K562 (cell line): ENCODE measurements around the gene ZNF33A. TPM values are rescaled to one million over a fixed set of nuclear protein-coding genes. Genes with fewer than 3 reads are reported as not detected.
A peak's percentile ranks its signal among the peaks of the same experiment; 100 is the strongest.
"Not testable (repeated sequence)": the region's sequence is repeated elsewhere in the genome, so short reads cannot be mapped to it uniquely, and the experiment has no call there.

Experiments used
- ATAC-seq: fragments of 200-7000 bp; cut with Tn5 transposase; 3 replicates; pipeline ENCODE4 v1.9.1; 2020; ENCODE audit warnings: moderate library complexity
- BruUV-seq: library from RNA; stranded (reverse); fragments of 400-500 nt; replicated peaks from 2 replicates; lab custom pipeline; 2021; lab: Mats Ljungman, UMichigan
- CTCF ChIA-PET: fragments of 300-600 bp; formaldehyde crosslinking; extraction: SDS; loops from one replicate; lab custom pipeline; 2021; ENCODE audit warnings: low intra/inter-chr PET ratio; lab: Yijun Ruan, JAX
- POLR2A ChIA-PET: fragments of 300-600, 350-650 bp; sonication (Branson Sonifier 250); formaldehyde crosslinking; extraction: SDS; loops from one replicate; lab custom pipeline; 2021; ENCODE audit warnings: antibody characterized with exemption, inconsistent platforms; lab: Yijun Ruan, JAX
- DNase-seq, 4 experiments: peaks; one replicate each; pipeline versions ENCODE4 v3.0.0 to v3.0.0-alpha.2; 2011 to 2018; ENCODE audit warnings: low spot score in 3 of 4, mixed read lengths in 3 of 4; ENCODE audit errors: extremely low read depth in 1 of 4
- FAIRE-seq: peaks from 2 replicates; lab custom pipeline; 2011; peaks lifted over from hg19 to GRCh38; lab: Jason Lieb, UNC
- H2AFZ ChIP-seq: 2 replicates; pipeline ENCODE4 v1.6.0; 2011; ENCODE audit warnings: low read depth, low read length, control low read depth, inconsistent platforms
- H3K27ac ChIP-seq: fragments of 200-600 bp; 3 replicates; pipeline ENCODE4 v1.8.0; 2011; ENCODE audit warnings: low read depth, mild to moderate bottlenecking, control low read depth, inconsistent platforms, low read length, moderate library complexity, mixed read lengths; ENCODE audit errors: extremely low read depth
- H3K27me3 ChIP-seq, 2 experiments: fragments of 300-600 bp in 1 of 2; 2 replicates in 1 of 2; 3 replicates in 1 of 2; pipeline versions ENCODE4 v1.6.0 to v1.8.0; 2011; ENCODE audit warnings: inconsistent platforms in 2 of 2, low read length in 2 of 2, mild to moderate bottlenecking in 1 of 2, mixed read lengths in 1 of 2, moderate library complexity in 1 of 2; ENCODE audit not compliant: control insufficient read depth in 2 of 2, insufficient read depth in 2 of 2
- H3K36me3 ChIP-seq: fragments of 300-600 bp; 3 replicates; pipeline ENCODE4 v1.8.0; 2011; ENCODE audit warnings: mild to moderate bottlenecking, low read length, inconsistent platforms; ENCODE audit not compliant: control insufficient read depth, insufficient read depth
- H3K4me1 ChIP-seq, 2 experiments: fragments of 200-600 bp in 1 of 2; replicated peaks in 1 of 2; 2 replicates in 1 of 2; 3 replicates in 1 of 2; pipeline versions ENCODE4 v1.5.1 to v1.8.0; 2011; ENCODE audit warnings: inconsistent platforms in 2 of 2, low read length in 2 of 2, mild to moderate bottlenecking in 1 of 2, mixed read lengths in 1 of 2, moderate library complexity in 1 of 2; ENCODE audit not compliant: control insufficient read depth in 2 of 2, insufficient read depth in 2 of 2
- H3K4me2 ChIP-seq: 2 replicates; pipeline ENCODE4 v1.6.1; 2011; ENCODE audit warnings: low read length, control low read depth, inconsistent platforms, mixed read lengths; ENCODE audit not compliant: insufficient read depth
- H3K4me3 ChIP-seq: fragments of 200-600 bp; sonication (generic), shearing (Covaris generic); 2 replicates; pipeline ENCODE4 v1.5.1; 2016; ENCODE audit warnings: control low read depth, inconsistent platforms
- H3K79me2 ChIP-seq: fragments of 200-600 bp; 3 replicates; pipeline ENCODE4 v1.8.0; 2011; ENCODE audit warnings: low read length, inconsistent platforms; ENCODE audit not compliant: control insufficient read depth, insufficient read depth
- H3K9ac ChIP-seq, 2 experiments: 2 replicates each; pipeline versions ENCODE4 v1.6.0 to v1.6.1; 2011; ENCODE audit warnings: low read depth in 2 of 2, low read length in 2 of 2, control low read depth in 1 of 2, inconsistent platforms in 1 of 2, mild to moderate bottlenecking in 1 of 2, mixed read lengths in 1 of 2; ENCODE audit not compliant: insufficient read depth in 1 of 2
- H3K9me1 ChIP-seq: one replicate; pipeline ENCODE4 v1.6.0; 2011; ENCODE audit warnings: inconsistent platforms, mild to moderate bottlenecking, low read length, moderate library complexity; ENCODE audit not compliant: control insufficient read depth, insufficient read depth
- H3K9me3 ChIP-seq: replicated peaks from 2 replicates; pipeline ENCODE4 v1.5.1; 2011; ENCODE audit warnings: low read depth, low read length, inconsistent platforms; ENCODE audit not compliant: control insufficient read depth, insufficient read depth
- H4K20me1 ChIP-seq: replicated peaks from 2 replicates; pipeline ENCODE4 v1.6.1; 2011; ENCODE audit warnings: low read length, inconsistent platforms, mixed read lengths; ENCODE audit not compliant: control insufficient read depth, insufficient read depth
- CBX3 ChIP-seq, 2 experiments: IDR thresholded peaks; 1 replicate in 1 of 2; 2 replicates in 1 of 2; pipeline ENCODE4 v1.6.1; 2012; ENCODE audit warnings: inconsistent platforms in 2 of 2, low read length in 2 of 2, borderline replicate concordance in 1 of 2, control low read depth in 1 of 2
- TRIM28 ChIP-seq: fragments of 450-650 bp; IDR thresholded peaks from 2 replicates; pipeline ENCODE4 v1.6.1; 2017
- ZNF75A ChIP-seq: fragments of 450-650 bp; formaldehyde crosslinking; IDR thresholded peaks from 2 replicates; pipeline ENCODE4 v1.4.0; 2020; ENCODE audit warnings: mild to moderate bottlenecking
- WGBS: fragments of 100-300 bp; shearing (Covaris generic); methylation state at CpG from one replicate; pipeline ENCODE4 v1.1.6; 2016; ENCODE audit warnings: low coverage, mixed read lengths; ENCODE audit not compliant: insufficient coverage; ENCODE audit errors: missing lambda C conversion rate; 5-methylcytosine and 5-hydroxymethylcytosine counted together
- in situ Hi-C: fragments of 300-500 bp; cut with MboI; formaldehyde crosslinking; loops from 4 replicates; pipeline ENCODE4 v1.15.0; 2018; ENCODE audit warnings: inconsistent platforms, mixed read lengths
- intact Hi-C: fragments of 100-400 bp; cut with micrococcal nuclease; formaldehyde crosslinking; loops from 2 replicates; pipeline ENCODE4 v1.14.2; 2022
- polyA plus RNA-seq, 8 experiments: library from polyadenylated mRNA; depleted of rRNA in 4 of 8; stranded (reverse) in 5 of 8; unstranded in 3 of 8; fragments of >200 nt; fragmentation: Nextera tagmentation in 2 of 8; fragmentation: Illumina TruSeq in 1 of 8; extraction: Ambion mirVana in 2 of 8; extraction: Trizol in 1 of 8; gene quantifications; 2 replicates each; pipeline versions ENCODE4 v1.2.1 to v1.2.3, GENCODE V29; 2011 to 2014; ENCODE audit warnings: inconsistent platforms in 1 of 8, missing spikeins in 1 of 8
- total RNA-seq, 7 experiments: library from RNA; depleted of rRNA in 6 of 7; stranded (reverse); fragments of >200 nt in 6 of 7; fragmentation: Illumina TruSeq in 2 of 7; extraction: Trizol in 2 of 7; gene quantifications; 2 replicates each; pipeline versions ENCODE4 v1.2.1 to v1.2.3, GENCODE V29; 2011 to 2021; ENCODE audit warnings: low replicate concordance in 1 of 7

Gene ZNF33A
- total and polyA plus RNA-seq, 9 of the 15 experiments (the other 6 are each of a cell fraction or from before 2014, with no cell fraction given), result 8.1 to 27.5 (median 16.4) TPM

GRCh38 chr10:38055274-38055894 is 44.9 kb downstream of the ZNF33A start:
- TF ChIP-seq TRIM28 (peak; percentile 63; the same call in 1 of the 2 replicates), ZNF75A (peak; percentile 92), CBX3 (IDR thresholded peaks at IDR 0.05; ENCODE audit: borderline replicate concordance in 1 of 2, low read length in 2 of 2) (0 out of 3 replicates have a peak, but pooled peaks of 1 of the 2 experiments have one; percentile 29)
- H3K4me3 ChIP-seq, intact Hi-C loops, H4K20me1 ChIP-seq, H3K79me2 ChIP-seq, ATAC-seq, DNase-seq, POLR2A ChIA-PET, H3K9me1 ChIP-seq, H3K4me2 ChIP-seq, H3K9ac ChIP-seq, CTCF ChIA-PET, FAIRE-seq, H3K27me3 ChIP-seq, H2AFZ ChIP-seq, H3K27ac ChIP-seq, BruUV-seq, H3K4me1 ChIP-seq, in situ Hi-C loops: not testable (repeated sequence)
- 94% methylated on average over 5 of the region's 5 CpGs for WGBS
- H3K9me3 ChIP-seq, result peaks cover 15% of the 10 kb centered on the region
- H3K36me3 ChIP-seq, result peaks cover 33% of the 10 kb centered on the region

- H3K9me3 ChIP-seq, FAIRE-seq, BruUV-seq, POLR2A ChIA-PET, H3K27ac ChIP-seq, H3K9me1 ChIP-seq, intact Hi-C loops, H3K9ac ChIP-seq, H3K4me3 ChIP-seq, H3K79me2 ChIP-seq, H3K36me3 ChIP-seq, in situ Hi-C loops, H3K4me1 ChIP-seq, H4K20me1 ChIP-seq, DNase-seq, H3K27me3 ChIP-seq, H3K4me2 ChIP-seq, H2AFZ ChIP-seq: not testable (repeated sequence)
- CTCF ChIA-PET, result interaction anchor here (0.6 kb wide), 1 partner anchor 16 kb away, joined by 4 read pairs; no protein-coding TSS in a partner anchor
- ATAC-seq, result peak; percentile 25; the same call in 1 of the 3 replicates
- WGBS, result 18% methylated on average over 1 of the region's 1 CpG
These were observed 59.2 kb downstream of the ZNF33A start for GRCh38 chr10:38069663-38070062.
